ENCODE data around the gene NR0B1.

The NR0B1 gene

GRCh38 chrX:30309139-30309571 lies at the start of gene NR0B1:
NR0B1 (minus strand) TSS chrX:30309390; CDS start chrX:30309363, 27 bp downstream.
- DNase-seq, result no peak

DNA sequence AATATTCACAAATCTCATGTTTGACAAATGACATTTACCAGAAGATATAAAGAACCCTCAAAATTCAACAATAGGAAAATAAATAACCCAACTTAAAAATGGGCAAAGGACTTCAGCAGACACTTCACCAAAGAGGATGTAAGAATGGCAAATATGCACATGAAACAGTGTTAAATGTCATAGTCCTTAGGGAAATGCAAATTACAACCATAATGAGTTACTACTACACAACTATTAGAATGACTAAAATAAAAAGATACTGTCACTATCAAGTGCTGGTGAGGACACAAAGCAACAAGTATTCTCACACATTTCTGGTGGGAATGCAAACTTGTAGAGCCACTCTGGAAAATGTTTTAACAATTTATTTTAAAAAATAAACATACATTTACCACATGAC lies 40.8 kb upstream of the NR0B1 start:
- no peak for DNase-seq

GRCh38 chrX:30343206-30343605 lies 34.0 kb upstream of the NR0B1 start:
- DNase-seq, result no peak

- DNase-seq, result no peak
Measured at GRCh38 chrX:30340753-30341152, 31.6 kb upstream of the NR0B1 start.

- DNase-seq, result no peak
Measured at GRCh38 chrX:30327762-30328161, 18.6 kb upstream of the NR0B1 start.

- no peak for DNase-seq
Measured at GRCh38 chrX:30317308-30317707, 8.1 kb upstream of the NR0B1 start.

DNA sequence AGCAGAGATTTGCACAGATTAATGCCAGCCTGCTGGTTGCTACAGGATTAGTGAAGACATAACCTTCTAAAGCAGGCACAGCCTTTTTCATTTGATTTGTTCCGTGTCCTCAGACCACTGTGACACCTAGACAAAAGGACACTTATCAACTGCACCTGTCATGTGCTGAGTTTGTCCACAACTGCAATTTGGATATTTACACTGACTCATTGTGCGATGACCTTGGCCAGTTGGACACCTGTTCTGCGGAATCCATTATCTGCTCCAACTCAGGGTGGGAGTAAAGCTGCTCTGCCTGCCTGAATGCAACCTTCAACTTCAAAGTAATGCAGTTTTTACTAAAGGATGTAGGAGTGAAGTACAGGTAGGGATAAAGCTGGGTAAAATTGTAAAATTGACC lies 4.1 kb upstream of the NR0B1 start:
- peak; percentile 47 for DNase-seq

DNA sequence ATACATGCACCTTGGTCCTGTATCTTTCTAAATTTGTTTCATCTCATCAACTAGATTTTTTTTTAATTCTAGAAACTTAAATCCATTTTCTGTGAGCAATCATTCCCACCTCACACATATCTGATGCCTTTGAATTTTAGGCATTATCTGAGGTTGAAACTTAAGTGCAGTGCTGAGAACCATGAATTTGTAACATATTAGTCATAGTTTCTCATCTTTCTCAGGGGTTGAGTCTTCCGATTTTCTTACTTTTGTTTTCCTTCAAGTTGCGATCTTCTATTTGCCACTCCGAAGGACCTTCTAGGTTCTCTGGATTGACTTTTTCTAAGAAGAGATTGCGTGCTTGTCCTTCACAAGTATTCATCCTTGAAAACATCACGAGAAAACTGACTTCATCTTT lies 3.7 kb upstream of the NR0B1 start:
- no peak for DNase-seq

- DNase-seq, result no peak
Measured at GRCh38 chrX:30310429-30311206, 1.4 kb upstream of the NR0B1 start.

- no peak for DNase-seq
Measured at GRCh38 chrX:30308263-30309138, 689 bp downstream of the NR0B1 start.

GRCh38 chrX:30307466-30307865 lies 1.7 kb downstream of the NR0B1 start:
- DNase-seq, result no peak

DNA sequence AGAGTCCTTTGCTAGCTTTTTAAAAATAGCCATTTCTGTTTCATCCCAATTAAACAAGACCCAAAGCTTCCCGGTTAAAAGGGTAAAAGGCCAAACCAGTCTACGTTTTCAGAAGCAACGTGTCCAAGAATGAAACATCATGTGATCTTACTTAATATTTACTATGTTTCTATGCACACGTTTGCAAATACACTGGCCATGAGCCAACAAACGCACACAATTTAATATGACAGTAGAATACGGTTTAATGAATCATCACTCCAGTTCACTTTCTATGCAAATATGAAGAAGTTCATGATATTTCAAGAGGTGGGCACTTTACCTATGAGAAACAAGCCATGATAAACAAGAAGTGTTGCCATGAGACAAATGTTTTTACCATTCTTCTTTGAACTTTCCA lies 4.3 kb downstream of the NR0B1 start:
- DNase-seq, result no peak

DNA sequence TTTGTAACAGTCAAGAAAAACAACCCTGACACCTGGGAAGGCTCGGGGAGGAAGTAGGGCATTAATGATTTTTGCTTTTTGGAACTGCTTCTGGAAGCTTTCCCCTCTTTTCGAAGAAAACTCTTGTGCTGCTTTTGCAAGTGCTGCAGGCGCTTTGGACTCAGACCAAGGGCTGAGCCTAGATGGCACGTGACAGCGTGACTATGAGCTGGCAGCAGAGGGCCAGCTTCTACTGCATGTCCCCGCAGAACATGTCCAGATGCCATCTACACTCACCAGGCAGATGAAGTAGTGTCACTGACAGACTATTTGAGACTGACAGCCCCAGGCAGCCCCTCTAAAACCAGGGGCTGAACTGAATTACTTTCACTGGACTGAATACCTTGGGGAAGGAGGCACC lies 6.2 kb downstream of the NR0B1 start:
- DNase-seq, result no peak

DNA sequence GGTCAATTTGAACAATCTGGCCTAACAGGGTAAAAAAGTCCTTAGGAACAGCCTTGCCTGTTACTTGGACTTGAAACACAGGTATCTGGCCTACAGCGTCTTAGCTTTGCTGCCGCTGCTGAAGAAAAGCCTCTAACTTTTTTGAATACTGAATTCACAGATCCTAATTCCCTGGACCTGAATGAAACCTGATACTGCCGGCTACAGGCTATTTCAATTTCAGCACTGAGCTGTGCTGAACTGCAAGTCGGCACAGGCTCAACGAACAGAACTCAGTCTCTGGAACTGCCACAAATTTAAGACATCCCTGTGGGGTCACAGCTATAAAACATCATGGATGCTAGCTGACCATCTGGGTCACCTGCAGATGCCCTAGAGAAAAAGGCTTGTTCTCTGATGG lies 7.2 kb downstream of the NR0B1 start:
- DNase-seq, result no peak

DNA sequence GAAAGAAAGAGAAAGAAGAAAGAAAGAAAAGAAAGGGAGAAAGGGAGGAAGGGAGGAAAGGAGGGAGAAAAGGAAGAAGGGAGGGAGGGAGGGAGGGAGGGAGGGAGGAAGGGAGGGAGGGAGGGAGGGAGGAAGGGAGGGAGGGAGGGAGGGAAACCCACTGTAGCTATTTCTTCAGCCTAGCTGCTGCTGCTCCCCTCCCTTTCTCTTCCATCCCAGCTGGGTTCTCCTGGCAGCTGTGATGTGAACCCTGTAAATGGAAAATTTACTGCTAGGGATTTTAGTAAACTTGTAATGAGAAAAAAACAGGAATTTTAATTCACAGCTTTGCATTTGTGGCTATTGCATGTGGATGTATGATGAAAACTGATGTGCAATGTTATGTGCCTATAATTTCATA lies 8.0 kb downstream of the NR0B1 start:
- DNase-seq, result no peak

GRCh38 chrX:30296408-30297254 lies 12.6 kb downstream of the NR0B1 start:
- DNase-seq, result no peak

DNA sequence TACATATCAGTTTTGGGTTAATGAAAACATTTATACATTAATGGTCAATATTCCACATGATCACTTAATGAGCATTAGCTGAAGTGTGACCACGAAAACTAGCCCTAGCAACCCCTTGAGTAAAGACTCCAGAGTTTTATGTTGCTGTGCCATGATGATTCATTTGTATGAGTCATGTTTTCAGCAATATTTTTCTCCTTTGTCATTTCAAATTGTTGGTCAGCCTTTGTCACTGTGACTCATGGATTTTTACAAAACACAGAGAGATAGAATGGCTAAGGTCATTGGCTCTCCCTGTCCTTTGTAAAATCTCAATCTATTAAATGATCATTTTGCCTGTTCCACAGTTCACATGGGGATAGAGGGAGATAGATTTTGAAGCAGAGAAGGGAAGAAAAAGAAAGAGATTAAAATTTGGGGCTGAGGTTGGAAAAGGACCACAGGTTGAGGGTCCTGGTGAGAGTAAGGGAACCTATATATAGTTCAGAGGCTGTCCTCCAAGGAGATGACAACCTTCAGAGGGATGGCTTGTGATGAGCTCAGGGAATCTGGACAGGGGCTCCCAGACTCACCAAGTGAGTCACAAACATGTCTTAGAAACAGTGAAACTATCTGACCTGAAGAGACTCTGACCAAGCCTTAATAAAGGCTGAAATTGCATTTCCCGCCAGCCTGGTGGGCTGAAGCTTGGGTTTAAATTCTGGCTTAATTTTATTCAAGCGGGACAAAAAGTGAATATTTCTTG lies 25.6 kb downstream of the NR0B1 start:
- no peak for DNase-seq

DNA sequence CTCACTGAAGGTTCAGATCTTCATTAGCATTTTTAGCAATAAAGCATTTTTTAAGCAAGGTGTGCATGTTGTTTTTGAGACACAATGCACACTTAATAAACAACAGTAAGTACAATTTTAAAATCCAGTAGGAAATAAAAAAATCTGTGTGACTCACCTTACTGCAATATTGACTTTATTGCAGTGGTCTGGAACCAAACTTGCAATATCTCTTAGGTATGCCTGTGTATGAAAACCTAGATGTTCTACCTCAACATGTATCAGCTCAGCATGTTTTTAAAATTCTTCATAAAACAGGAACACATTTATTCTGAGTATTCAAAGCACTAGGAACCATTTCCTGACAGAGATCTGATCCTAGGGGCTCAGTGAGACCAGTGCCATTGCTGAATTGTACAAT lies 26.7 kb downstream of the NR0B1 start:
- no peak for DNase-seq

GRCh38 chrX:30280428-30280827 lies 28.8 kb downstream of the NR0B1 start:
- DNase-seq, result no peak

- DNase-seq, result no peak
Measured at GRCh38 chrX:30278365-30278764, 30.8 kb downstream of the NR0B1 start.

GRCh38 chrX:30275498-30275897 lies 33.7 kb downstream of the NR0B1 start:
- no peak for DNase-seq

DNA sequence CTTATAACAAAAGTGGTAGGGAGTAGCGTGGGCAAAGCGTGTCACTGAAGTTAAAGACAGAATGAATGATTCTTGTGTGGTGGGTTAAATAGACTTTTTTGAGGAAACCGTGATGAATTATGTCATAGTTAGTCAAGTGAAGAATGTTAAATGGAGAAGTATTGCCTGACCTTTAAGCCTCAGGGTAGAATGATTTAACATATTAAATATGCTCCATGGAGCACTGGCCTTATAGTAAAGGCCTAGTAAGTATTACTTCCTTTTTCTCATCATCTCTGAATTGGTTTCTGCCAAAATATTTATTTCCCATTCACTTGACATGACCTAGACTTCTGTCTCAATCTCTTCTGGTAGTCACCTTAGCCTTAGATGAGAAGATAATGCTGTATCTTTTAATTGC lies 38.6 kb downstream of the NR0B1 start:
- no peak for DNase-seq

GRCh38 chrX:30262763-30263162 lies 46.4 kb downstream of the NR0B1 start:
- no peak for DNase-seq
